Measurements from ENCODE around the gene RALGAPB.
"Not testable (repeated sequence)": the region's sequence is repeated elsewhere in the genome, so short reads cannot be mapped to it uniquely, and the experiment has no call there.

DNA sequence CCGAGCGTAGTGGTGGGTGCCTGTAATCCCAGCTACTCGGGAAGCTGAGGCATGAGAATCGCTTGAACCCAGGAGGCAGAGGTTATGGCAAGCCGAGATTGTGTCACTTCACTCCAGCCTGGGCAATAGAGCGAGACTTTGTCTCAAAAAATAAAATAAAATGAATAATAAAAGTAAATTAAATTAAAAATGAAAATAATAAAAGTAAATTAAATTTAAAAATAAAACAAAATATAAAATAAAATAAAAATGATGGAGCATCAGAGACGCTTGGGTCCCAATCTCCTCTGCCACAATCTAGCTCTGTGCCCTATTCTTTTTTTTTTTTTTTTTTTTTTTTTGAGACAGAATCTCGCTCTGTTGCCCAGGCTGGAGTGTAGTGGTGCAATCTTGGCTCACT, 31.5 kb upstream of the RALGAPB start:
- TF ChIP-seq, protein P1, sequence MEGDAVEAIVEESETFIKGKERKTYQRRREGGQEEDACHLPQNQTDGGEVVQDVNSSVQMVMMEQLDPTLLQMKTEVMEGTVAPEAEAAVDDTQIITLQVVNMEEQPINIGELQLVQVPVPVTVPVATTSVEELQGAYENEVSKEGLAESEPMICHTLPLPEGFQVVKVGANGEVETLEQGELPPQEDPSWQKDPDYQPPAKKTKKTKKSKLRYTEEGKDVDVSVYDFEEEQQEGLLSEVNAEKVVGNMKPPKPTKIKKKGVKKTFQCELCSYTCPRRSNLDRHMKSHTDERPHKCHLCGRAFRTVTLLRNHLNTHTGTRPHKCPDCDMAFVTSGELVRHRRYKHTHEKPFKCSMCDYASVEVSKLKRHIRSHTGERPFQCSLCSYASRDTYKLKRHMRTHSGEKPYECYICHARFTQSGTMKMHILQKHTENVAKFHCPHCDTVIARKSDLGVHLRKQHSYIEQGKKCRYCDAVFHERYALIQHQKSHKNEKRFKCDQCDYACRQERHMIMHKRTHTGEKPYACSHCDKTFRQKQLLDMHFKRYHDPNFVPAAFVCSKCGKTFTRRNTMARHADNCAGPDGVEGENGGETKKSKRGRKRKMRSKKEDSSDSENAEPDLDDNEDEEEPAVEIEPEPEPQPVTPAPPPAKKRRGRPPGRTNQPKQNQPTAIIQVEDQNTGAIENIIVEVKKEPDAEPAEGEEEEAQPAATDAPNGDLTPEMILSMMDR (conservative IDR thresholded peaks at IDR 0.05; ENCODE audit: low read length), result not testable (repeated sequence)
- not testable (repeated sequence) for TF ChIP-seq EZH2phosphoT487 (IDR thresholded peaks at IDR 0.05; ENCODE audit: borderline replicate concordance, low read depth, low read length)
